GM21390 (cell line): ENCODE measurements around the gene PRKRA.
"Not testable (repeated sequence)": the region's sequence is repeated elsewhere in the genome, so short reads cannot be mapped to it uniquely, and the experiment has no call there.

Experiments used
- ATAC-seq: cut with Tn5 transposase; IDR thresholded peaks from one replicate; pipeline ENCODE4 v1.9.1; 2021; ENCODE audit not compliant: unreplicated experiment

The PRKRA gene

GRCh38 chr2:178450774-178451525, at the start of gene PRKRA, which contains the start of gene PJVK:
TSS of gene PRKRA (minus strand) at chr2:178451175. CDS start at chr2:178451030, 145 bp downstream.
TSS of gene PJVK (plus strand) at chr2:178451378. CDS start at chr2:178453410, 2,032 bp downstream.
- peak; percentile 84 for ATAC-seq

GRCh38 chr2:178499640-178500039, 48.7 kb upstream of the PRKRA start:
- no peak for ATAC-seq

- no peak for ATAC-seq
Observed at GRCh38 chr2:178498137-178498536, 47.2 kb upstream of the PRKRA start.

- ATAC-seq = no peak
Observed at GRCh38 chr2:178496049-178496448, 45.1 kb upstream of the PRKRA start.

- no peak for ATAC-seq
Observed at GRCh38 chr2:178491612-178492011, 40.6 kb upstream of the PRKRA start.

GRCh38 chr2:178485356-178485755, 34.4 kb upstream of the PRKRA start:
- ATAC-seq = no peak

GRCh38 chr2:178484245-178485041, 33.5 kb upstream of the PRKRA start:
- no peak for ATAC-seq

GRCh38 chr2:178482437-178482836, 31.5 kb upstream of the PRKRA start:
- ATAC-seq = peak; percentile 33

GRCh38 chr2:178480227-178481181, 29.5 kb upstream of the PRKRA start, which contains the start of gene PLEKHA3:
TSS of gene PLEKHA3 (plus strand) at chr2:178480457. CDS start at chr2:178480870, 413 bp downstream.
- ATAC-seq = peak; percentile 63

- ATAC-seq = no peak
Observed at GRCh38 chr2:178479758-178480226, 28.8 kb upstream of the PRKRA start.

GRCh38 chr2:178479275-178479616, 28.3 kb upstream of the PRKRA start:
- no peak for ATAC-seq

GRCh38 chr2:178478439-178479274, 27.7 kb upstream of the PRKRA start, which contains the start of gene FKBP7:
TSS of gene FKBP7 (minus strand) at chr2:178478600. CDS start at chr2:178478499, 101 bp downstream.
- peak; percentile 53 for ATAC-seq

- ATAC-seq = peak; percentile 0
Observed at GRCh38 chr2:178478130-178478438, 27.1 kb upstream of the PRKRA start.

- ATAC-seq = no peak
Observed at GRCh38 chr2:178477443-178478129, 26.6 kb upstream of the PRKRA start.

GRCh38 chr2:178476477-178476876, 25.5 kb upstream of the PRKRA start:
- ATAC-seq = no peak

- ATAC-seq = no peak
Observed at GRCh38 chr2:178474560-178474959, 23.6 kb upstream of the PRKRA start.

- no peak for ATAC-seq
Observed at GRCh38 chr2:178473931-178474330, 23.0 kb upstream of the PRKRA start.

GRCh38 chr2:178473373-178473772, 22.4 kb upstream of the PRKRA start:
- ATAC-seq = no peak

GRCh38 chr2:178471313-178471712, 20.3 kb upstream of the PRKRA start:
- not testable (repeated sequence) for ATAC-seq
